SK-N-SH treated with all-trans-retinoic acid at 6 μM for 48 hours (cell line): ENCODE data around the gene PKDREJ.

Experiments used
- RARB ChIP-seq: fragments of 250-450 bp; sonication (Bioruptor Pico); IDR thresholded peaks from 2 replicates; pipeline ENCODE4 v1.8.0; 2021; ENCODE audit warnings: mild to moderate bottlenecking, moderate library complexity
- ZFP3 ChIP-seq: fragments of 250-450 bp; sonication (Bioruptor Pico); IDR thresholded peaks from 2 replicates; pipeline ENCODE4 v1.5.0; 2020; ENCODE audit warnings: mild to moderate bottlenecking, moderate library complexity
- ZFP30 ChIP-seq: fragments of 450-650 bp; formaldehyde crosslinking; IDR thresholded peaks from 2 replicates; pipeline ENCODE4 v1.5.0; 2022; ENCODE audit warnings: mild to moderate bottlenecking, moderate library complexity
- ZNF565 ChIP-seq: fragments of 450-650 bp; formaldehyde crosslinking; conservative IDR thresholded peaks from 2 replicates; pipeline ENCODE4 v1.5.0; 2020; ENCODE audit warnings: low read depth, mild to moderate bottlenecking, moderate library complexity
- ZNF8 ChIP-seq: fragments of 450-650 bp; formaldehyde crosslinking; IDR thresholded peaks from 2 replicates; pipeline ENCODE4 v1.5.0; 2020; ENCODE audit warnings: mild to moderate bottlenecking, moderate library complexity
- TF ChIP-seq, protein P1 (sequence below): fragments of 250-450 bp; sonication (Bioruptor Pico); IDR thresholded peaks from 2 replicates; pipeline ENCODE4 v1.8.0; 2020; ENCODE audit warnings: mild to moderate bottlenecking, moderate library complexity, borderline replicate concordance

DNA sequence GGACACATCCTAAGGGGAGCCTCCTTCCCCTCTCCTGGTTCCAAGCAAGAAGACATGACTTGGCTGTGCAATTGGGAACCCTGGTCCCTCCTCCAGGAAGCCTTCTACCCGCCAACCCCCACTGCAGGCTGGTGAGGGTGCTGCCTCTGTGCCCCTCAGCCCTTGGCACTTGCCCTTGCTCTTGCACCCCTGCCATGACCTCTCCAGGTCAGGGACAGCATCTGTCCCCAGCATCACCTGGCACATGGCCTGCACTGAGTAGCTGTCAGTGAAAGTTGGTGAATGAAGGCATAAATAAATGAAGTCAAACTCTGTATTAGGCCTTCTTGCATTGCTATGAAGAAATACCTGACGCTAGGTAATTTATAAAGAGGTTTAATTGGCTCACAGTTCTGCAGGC lies 31.6 kb upstream of the PKDREJ start:
- TF ChIP-seq ZFP3 (CRISPR knock-in tag) (no peak), ZNF8 (CRISPR knock-in tag) (no peak), ZNF565 (CRISPR knock-in tag) (no peak), ZFP30 (CRISPR knock-in tag) (no peak), RARB (CRISPR knock-in tag) (no peak)
- TF ChIP-seq, protein P1, sequence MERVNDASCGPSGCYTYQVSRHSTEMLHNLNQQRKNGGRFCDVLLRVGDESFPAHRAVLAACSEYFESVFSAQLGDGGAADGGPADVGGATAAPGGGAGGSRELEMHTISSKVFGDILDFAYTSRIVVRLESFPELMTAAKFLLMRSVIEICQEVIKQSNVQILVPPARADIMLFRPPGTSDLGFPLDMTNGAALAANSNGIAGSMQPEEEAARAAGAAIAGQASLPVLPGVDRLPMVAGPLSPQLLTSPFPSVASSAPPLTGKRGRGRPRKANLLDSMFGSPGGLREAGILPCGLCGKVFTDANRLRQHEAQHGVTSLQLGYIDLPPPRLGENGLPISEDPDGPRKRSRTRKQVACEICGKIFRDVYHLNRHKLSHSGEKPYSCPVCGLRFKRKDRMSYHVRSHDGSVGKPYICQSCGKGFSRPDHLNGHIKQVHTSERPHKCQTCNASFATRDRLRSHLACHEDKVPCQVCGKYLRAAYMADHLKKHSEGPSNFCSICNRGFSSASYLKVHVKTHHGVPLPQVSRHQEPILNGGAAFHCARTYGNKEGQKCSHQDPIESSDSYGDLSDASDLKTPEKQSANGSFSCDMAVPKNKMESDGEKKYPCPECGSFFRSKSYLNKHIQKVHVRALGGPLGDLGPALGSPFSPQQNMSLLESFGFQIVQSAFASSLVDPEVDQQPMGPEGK (CRISPR knock-in tag): no peak
